ENCODE data around the gene IQCM. TPM values are rescaled to one million over a fixed set of nuclear protein-coding genes. Genes with fewer than 3 reads are reported as not detected.

IQCM gene
- total RNA-seq, 1 donor from 2014 or later: not detected

DNA sequence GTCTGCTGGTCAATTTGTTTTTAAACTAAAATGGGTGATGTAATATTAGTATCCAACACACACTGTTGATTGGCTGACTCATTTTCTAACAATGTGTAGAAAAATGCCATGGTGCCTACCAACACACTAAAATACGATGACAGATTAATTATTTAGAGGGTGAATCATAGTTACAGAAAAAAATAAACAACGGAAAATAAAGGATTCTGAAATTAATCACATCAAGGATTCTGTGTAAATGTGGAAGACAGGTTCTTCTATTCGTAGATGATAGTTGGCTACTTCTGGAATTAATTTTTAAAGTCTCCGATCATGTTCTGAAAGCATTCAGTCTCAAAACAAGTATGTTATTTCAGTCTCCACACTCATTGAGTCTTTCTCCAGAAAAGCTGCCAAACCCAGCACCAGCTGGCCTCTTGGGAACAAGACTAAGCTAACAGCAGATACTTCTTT, 8.2 kb upstream of the IQCM start:
- Mint-ChIP-seq H3K27me3 (no peaks in the 10 kb centered on the region), H3K36me3 (ENCODE audit: insufficient read depth) (no peaks in the 10 kb centered on the region), H3K4me1 (ENCODE audit: low read depth) (no peaks in the 10 kb centered on the region), H3K4me3 (ENCODE audit: low read depth) (no peak overlapping the region), H3K9me3 (ENCODE audit: low read depth) (no peaks in the 10 kb centered on the region), H3K27ac (no peak overlapping the region)
- no peak for TF ChIP-seq CTCF (IDR thresholded peaks at IDR 0.05; ENCODE audit: unreplicated experiment)
- no peak for DNase-seq (ENCODE audit: low spot score, unreplicated experiment)

DNA sequence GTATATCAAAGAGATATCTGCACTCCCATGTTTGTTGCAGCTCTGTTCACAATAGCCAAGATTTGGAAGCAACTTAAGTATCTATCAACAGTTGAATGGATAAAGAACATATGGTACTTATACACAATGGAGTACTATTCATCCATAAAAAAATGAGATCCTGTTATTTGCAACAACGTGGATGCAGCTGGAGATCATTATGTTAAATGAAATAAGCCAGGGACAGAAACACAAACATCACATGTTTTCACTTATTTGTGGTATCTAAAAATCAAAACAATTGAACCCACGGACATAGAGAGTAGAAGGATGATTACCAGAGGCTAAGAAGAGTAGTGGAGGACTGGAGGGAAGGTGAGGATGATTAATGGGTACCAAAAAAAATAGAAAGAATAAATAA, 14.2 kb downstream of the IQCM start:
- H3K4me1 Mint-ChIP-seq (ENCODE audit: low read depth): no peaks in the 10 kb centered on the region
- no peak overlapping the region for H3K4me3 Mint-ChIP-seq (ENCODE audit: low read depth)
- DNase-seq (ENCODE audit: low spot score, unreplicated experiment): no peak
- H3K27ac Mint-ChIP-seq: no peak overlapping the region
- no peaks in the 10 kb centered on the region for H3K36me3 Mint-ChIP-seq (ENCODE audit: insufficient read depth)
- H3K9me3 Mint-ChIP-seq (ENCODE audit: low read depth): peaks cover 4% of the 10 kb centered on the region
- TF ChIP-seq CTCF (IDR thresholded peaks at IDR 0.05; ENCODE audit: unreplicated experiment): no peak
- H3K27me3 Mint-ChIP-seq: no peaks in the 10 kb centered on the region

DNA sequence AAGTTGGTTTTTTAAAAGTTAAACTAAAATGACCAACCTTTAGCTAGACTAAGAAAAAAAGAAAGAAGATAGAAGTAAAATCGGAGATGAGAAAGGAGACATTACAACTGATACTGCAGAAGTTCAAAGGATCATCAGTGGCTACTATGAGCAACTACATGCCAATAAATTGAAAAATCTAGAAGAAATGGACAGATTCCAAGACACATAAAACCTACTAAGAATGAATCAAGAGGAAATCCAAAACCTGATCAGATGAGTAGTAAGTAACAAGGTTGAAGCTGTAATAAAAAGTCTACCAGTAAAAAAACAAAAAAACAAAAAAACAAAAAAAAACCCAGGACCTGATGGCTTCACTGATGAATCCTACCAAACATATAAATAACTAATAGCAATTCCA, 16.1 kb downstream of the IQCM start:
- DNase-seq (ENCODE audit: low spot score, unreplicated experiment): no peak
- no peaks in the 10 kb centered on the region for H3K27me3 Mint-ChIP-seq
- no peak for TF ChIP-seq CTCF (IDR thresholded peaks at IDR 0.05; ENCODE audit: unreplicated experiment)
- H3K36me3 Mint-ChIP-seq (ENCODE audit: insufficient read depth): no peaks in the 10 kb centered on the region
- H3K9me3 Mint-ChIP-seq (ENCODE audit: low read depth): peaks cover 4% of the 10 kb centered on the region
- H3K27ac Mint-ChIP-seq: no peak overlapping the region
- H3K4me3 Mint-ChIP-seq (ENCODE audit: low read depth): no peak overlapping the region
- H3K4me1 Mint-ChIP-seq (ENCODE audit: low read depth): no peaks in the 10 kb centered on the region

DNA sequence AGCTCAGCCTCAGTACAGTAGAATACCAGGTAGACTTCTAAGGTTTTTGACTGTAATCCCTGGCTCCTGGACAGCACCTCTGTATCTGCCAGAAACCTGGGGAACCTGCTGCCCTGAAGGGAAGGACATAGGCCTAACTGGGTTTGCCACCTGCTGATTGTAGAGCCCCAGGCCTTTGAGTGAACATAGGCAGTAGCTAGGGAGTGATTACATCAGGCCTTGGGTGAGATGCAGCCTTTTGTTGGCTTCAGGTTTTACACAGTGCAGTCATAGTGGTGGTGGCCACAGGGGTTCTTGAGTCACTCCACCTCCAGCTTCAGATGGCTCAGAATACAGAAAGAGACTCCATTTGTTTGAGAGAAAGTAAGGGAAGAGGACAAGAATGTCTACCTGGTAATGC, 19.3 kb downstream of the IQCM start:
- Mint-ChIP-seq H3K9me3 (ENCODE audit: low read depth) (no peaks in the 10 kb centered on the region), H3K4me1 (ENCODE audit: low read depth) (no peaks in the 10 kb centered on the region), H3K4me3 (ENCODE audit: low read depth) (no peak overlapping the region), H3K36me3 (ENCODE audit: insufficient read depth) (no peaks in the 10 kb centered on the region), H3K27ac (no peak overlapping the region), H3K27me3 (no peaks in the 10 kb centered on the region)
- no peak for TF ChIP-seq CTCF (IDR thresholded peaks at IDR 0.05; ENCODE audit: unreplicated experiment)
- DNase-seq (ENCODE audit: low spot score, unreplicated experiment): no peak

GRCh38 chr4:149795256-149795655, 20.4 kb downstream of the IQCM start:
- Mint-ChIP-seq H3K36me3 (ENCODE audit: insufficient read depth) (no peaks in the 10 kb centered on the region), H3K4me3 (ENCODE audit: low read depth) (no peak overlapping the region), H3K9me3 (ENCODE audit: low read depth) (no peaks in the 10 kb centered on the region), H3K27ac (no peak overlapping the region), H3K27me3 (no peaks in the 10 kb centered on the region), H3K4me1 (ENCODE audit: low read depth) (no peaks in the 10 kb centered on the region)
- DNase-seq (ENCODE audit: low spot score, unreplicated experiment): no peak
- TF ChIP-seq CTCF (IDR thresholded peaks at IDR 0.05; ENCODE audit: unreplicated experiment): no peak
